GM12878 (cell line): ENCODE data around the gene LBR. TPM values are rescaled to one million over a fixed set of nuclear protein-coding genes. Genes with fewer than 3 reads are reported as not detected.

ENCODE experiments used
- ATAC-seq: fragments of 200-7000 bp; cut with Tn5 transposase; 3 replicates; pipeline ENCODE4 v1.9.1; 2020; ENCODE audit warnings: mild to moderate bottlenecking, moderate library complexity
- BruUV-seq: library from RNA; stranded (reverse); fragments of 400-500 nt; replicated peaks from 2 replicates; lab custom pipeline; 2021; lab: Mats Ljungman, UMichigan
- CTCF ChIA-PET: fragments of 300-600 bp; sonication (Branson Sonifier 250); formaldehyde crosslinking; extraction: SDS; loops from one replicate; lab custom pipeline; 2021; ENCODE audit warnings: inconsistent platforms; lab: Yijun Ruan, JAX
- POLR2A ChIA-PET: fragments of 350-600 bp; formaldehyde crosslinking; extraction: SDS; loops from one replicate; lab custom pipeline; 2021; ENCODE audit warnings: inconsistent platforms; lab: Charles Lee
- RAD21 ChIA-PET: fragments of 300-600 bp; sonication (Branson Sonifier 250); formaldehyde crosslinking; loops from one replicate; lab custom pipeline; 2023; ENCODE audit warnings: antibody characterized with exemption; ENCODE audit not compliant: unreplicated experiment; lab: Charles Lee
- SMC1A ChIA-PET: fragments of 300-600 bp; sonication (Branson Sonifier 250); formaldehyde crosslinking; loops from one replicate; lab custom pipeline; 2023; ENCODE audit not compliant: unreplicated experiment, uncharacterized antibody; lab: Charles Lee
- DNase-seq: peaks from one replicate; pipeline ENCODE4 v3.0.0-alpha.2; 2011; ENCODE audit warnings: low read depth, low spot score
- FAIRE-seq: peaks from 3 replicates; lab custom pipeline; 2011; peaks lifted over from hg19 to GRCh38; lab: Jason Lieb, UNC
- H2AFZ ChIP-seq: 2 replicates; pipeline ENCODE4 v1.6.0; 2011; ENCODE audit warnings: low read depth, low read length, control low read depth; ENCODE audit not compliant: control insufficient read depth
- H3K27ac ChIP-seq: 2 replicates; pipeline ENCODE4 v1.5.1; 2011; ENCODE audit warnings: control low read depth; ENCODE audit not compliant: control insufficient read depth, insufficient read depth
- H3K27me3 ChIP-seq, 2 experiments: replicated peaks in 1 of 2; 2 replicates each; pipeline versions ENCODE4 v1.6.0 to v1.6.1; 2011; ENCODE audit warnings: low read length in 1 of 2; ENCODE audit not compliant: control insufficient read depth in 2 of 2, insufficient read depth in 2 of 2
- H3K36me3 ChIP-seq, 2 experiments: 2 replicates each; pipeline ENCODE4 v1.5.1; 2011; ENCODE audit warnings: low read length in 1 of 2; ENCODE audit not compliant: control insufficient read depth in 2 of 2, insufficient read depth in 2 of 2
- H3K4me1 ChIP-seq: 2 replicates; pipeline ENCODE4 v1.6.1; 2011; ENCODE audit warnings: mild to moderate bottlenecking, low read length, moderate library complexity, mixed read lengths; ENCODE audit not compliant: control insufficient read depth, insufficient read depth
- H3K4me2 ChIP-seq: 2 replicates; pipeline ENCODE4 v1.6.0; 2011; ENCODE audit warnings: control low read depth; ENCODE audit not compliant: control insufficient read depth, insufficient read depth
- H3K4me3 ChIP-seq: fragments of 200-600 bp; sonication (generic); 2 replicates; pipeline ENCODE4 v1.5.1; 2016
- H3K79me2 ChIP-seq: 2 replicates; pipeline ENCODE4 v1.6.0; 2011; ENCODE audit warnings: low read length; ENCODE audit not compliant: control insufficient read depth, insufficient read depth
- H3K9ac ChIP-seq: 2 replicates; pipeline ENCODE4 v1.8.0; 2011; ENCODE audit warnings: low read length, control low read depth, mixed read lengths; ENCODE audit not compliant: control insufficient read depth, insufficient read depth
- H3K9me3 ChIP-seq: replicated peaks from 3 replicates; pipeline ENCODE4 v1.5.1; 2011; ENCODE audit warnings: mild to moderate bottlenecking, low read length; ENCODE audit not compliant: control insufficient read depth, insufficient read depth
- H4K20me1 ChIP-seq: 2 replicates; pipeline ENCODE4 v1.6.0; 2011; ENCODE audit not compliant: control insufficient read depth, insufficient read depth
- HDAC6 ChIP-seq: fragments of 200-600 bp; sonication (generic); IDR thresholded peaks from one replicate; pipeline ENCODE4 v1.8.0; 2017; ENCODE audit warnings: antibody characterized with exemption; ENCODE audit not compliant: unreplicated experiment
- IRF4 ChIP-seq: IDR thresholded peaks from 2 replicates; pipeline ENCODE4 v1.6.1; 2011; ENCODE audit warnings: low read depth, low read length
- NR2C2 ChIP-seq: IDR thresholded peaks from 2 replicates; pipeline ENCODE4 v1.6.1; 2011; ENCODE audit warnings: borderline replicate concordance, low read depth; ENCODE audit not compliant: control insufficient read depth, insufficient read length
- POLR2AphosphoS2 ChIP-seq: IDR thresholded peaks from 2 replicates; pipeline ENCODE4 v1.6.1; 2011; ENCODE audit warnings: low read depth, mild to moderate bottlenecking, low read length, improper control_type of control experiment, moderate library complexity
- POU2F2 ChIP-seq: IDR thresholded peaks from 3 replicates; pipeline ENCODE4 v1.6.1; 2011; ENCODE audit warnings: low read depth, mild to moderate bottlenecking, low read length, borderline replicate concordance
- RFX5 ChIP-seq: IDR thresholded peaks from 2 replicates; pipeline ENCODE4 v1.6.1; 2011; ENCODE audit warnings: low read depth, low read length, improper control_type of control experiment
- SMAD1 ChIP-seq: fragments of 450-650 bp; IDR thresholded peaks from 2 replicates; pipeline ENCODE4 v1.6.1; 2018; ENCODE audit warnings: mild to moderate bottlenecking, low read depth; ENCODE audit not compliant: partially characterized antibody
- TCF7 ChIP-seq: IDR thresholded peaks from 2 replicates; pipeline ENCODE4 v1.6.1; 2014; ENCODE audit warnings: antibody characterized with exemption, borderline replicate concordance
- WGBS: methylation state at CpG from one replicate; pipeline ENCODE4 v1.1.6; 2016; ENCODE audit warnings: low lambda C conversion rate; ENCODE audit not compliant: insufficient replicate concordance, insufficient coverage; ENCODE audit errors: missing lambda C conversion rate; 5-methylcytosine and 5-hydroxymethylcytosine counted together
- in situ Hi-C: fragments of 300-500 bp; cut with MboI; formaldehyde crosslinking; loops from 9 replicates; pipeline ENCODE4 v1.14.3; 2018; ENCODE audit warnings: mixed read lengths
- intact Hi-C: fragments of 100-400 bp; cut with micrococcal nuclease; formaldehyde crosslinking; loops from one replicate; pipeline ENCODE4 v1.14.2; 2022; ENCODE audit not compliant: unreplicated experiment
- polyA plus RNA-seq, 11 experiments: library from polyadenylated mRNA; depleted of rRNA in 4 of 11; unstranded in 6 of 11; stranded (reverse) in 5 of 11; fragments of >200 nt; fragmentation: Nextera tagmentation in 4 of 11; fragmentation: Illumina TruSeq in 1 of 11; extraction: Ambion mirVana in 4 of 11; extraction: Trizol in 1 of 11; gene quantifications; 1 replicate in 1 of 11; 2 replicates in 10 of 11; pipeline versions ENCODE4 v1.2.1 to v1.2.3, GENCODE V29; 2011 to 2016; ENCODE audit warnings: inconsistent platforms in 2 of 11, missing spikeins in 2 of 11, low read depth in 1 of 11
- total RNA-seq, 4 experiments: library from RNA; depleted of rRNA in 3 of 4; stranded (reverse); fragments of >200 nt in 3 of 4; fragmentation: Illumina TruSeq in 1 of 4; extraction: Trizol in 1 of 4; gene quantifications; 2 replicates each; pipeline versions ENCODE4 v1.2.1 to v1.2.3, GENCODE V29; 2013 to 2021
- TF ChIP-seq, protein P1 (sequence below): IDR thresholded peaks from 2 replicates; pipeline ENCODE4 v1.6.1; 2012; ENCODE audit warnings: low read depth, low read length, improper control_type of control experiment

LBR gene
- total and polyA plus RNA-seq, 10 of the 15 experiments (the other 5 are each of a cell fraction or from before 2014, with no cell fraction given) = 81.8 to 178 (median 114) TPM

GRCh38 chr1:225462429-225462713 is 34.5 kb upstream of the LBR start (continued):
- TF ChIP-seq HDAC6 = no peak
- TF ChIP-seq RFX5 = no peak

DNA sequence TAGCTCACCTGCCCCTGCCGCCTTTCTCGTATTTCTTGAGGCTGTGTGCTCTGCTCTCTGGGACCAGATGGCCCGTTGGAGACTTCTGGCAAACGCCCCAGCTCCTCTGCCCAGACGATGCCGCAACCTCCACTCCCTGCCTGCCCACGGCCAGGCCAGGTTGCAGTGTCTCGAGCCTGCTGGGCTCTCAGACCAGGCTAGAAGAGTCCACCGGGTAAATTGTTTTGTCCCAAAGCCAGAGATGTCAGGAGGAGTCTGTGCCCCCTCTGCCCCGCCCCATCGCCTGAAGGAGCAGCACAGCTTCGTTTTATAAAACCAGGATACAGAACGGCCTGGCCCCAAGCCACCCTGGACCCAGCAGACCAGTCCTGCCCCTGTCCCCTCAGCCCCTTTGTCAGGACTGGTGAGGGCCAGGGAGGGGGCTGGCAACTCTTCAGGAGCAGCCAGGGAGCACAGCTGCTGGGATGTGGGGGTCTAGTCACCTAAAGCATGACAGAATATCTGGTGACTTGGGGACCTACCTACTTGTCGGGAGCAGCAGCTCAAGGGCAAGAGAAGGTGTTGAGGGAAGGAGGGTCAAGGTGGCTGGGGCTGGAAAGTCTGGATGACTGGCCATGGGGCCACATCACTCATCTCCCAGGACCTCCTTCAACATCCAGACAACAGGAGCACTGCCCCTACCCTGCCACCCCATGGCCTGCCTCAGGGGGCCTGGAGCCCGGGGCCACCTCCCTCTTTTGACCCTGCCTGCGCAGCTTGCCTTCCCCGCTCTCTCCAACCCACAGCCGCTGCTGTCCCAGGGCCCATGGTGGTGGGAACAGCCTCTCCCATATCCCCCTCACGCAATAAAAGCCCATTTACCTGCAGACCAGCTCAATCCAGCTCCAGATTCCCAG is 33.9 kb upstream of the LBR start:
- RAD21 ChIA-PET = interaction anchor here (1.1 kb wide), 1 partner anchor 20 kb away, joined by 3 read pairs; no protein-coding TSS in a partner anchor
- Histone ChIP-seq H3K36me3 (no peaks in the 10 kb centered on the region), H3K79me2 (no peaks in the 10 kb centered on the region), H4K20me1 (no peaks in the 10 kb centered on the region), H3K4me2 (no peak overlapping the region), H3K4me1 (peaks cover 2% of the 10 kb centered on the region; the same call in 1 of the 2 replicates), H3K27ac (no peak overlapping the region), H3K4me3 (no peak overlapping the region), H2AFZ (no peak overlapping the region), H3K27me3 (no peaks in the 10 kb centered on the region), H3K9me3 (no peaks in the 10 kb centered on the region), H3K9ac (no peak overlapping the region)
- SMC1A ChIA-PET = no interaction called here
- TF ChIP-seq IRF4 (no peak), SMAD1 (no peak), POU2F2 (no peak), NR2C2 (no peak), POLR2AphosphoS2 (no peak), TCF7 (no peak)
- TF ChIP-seq, protein P1, sequence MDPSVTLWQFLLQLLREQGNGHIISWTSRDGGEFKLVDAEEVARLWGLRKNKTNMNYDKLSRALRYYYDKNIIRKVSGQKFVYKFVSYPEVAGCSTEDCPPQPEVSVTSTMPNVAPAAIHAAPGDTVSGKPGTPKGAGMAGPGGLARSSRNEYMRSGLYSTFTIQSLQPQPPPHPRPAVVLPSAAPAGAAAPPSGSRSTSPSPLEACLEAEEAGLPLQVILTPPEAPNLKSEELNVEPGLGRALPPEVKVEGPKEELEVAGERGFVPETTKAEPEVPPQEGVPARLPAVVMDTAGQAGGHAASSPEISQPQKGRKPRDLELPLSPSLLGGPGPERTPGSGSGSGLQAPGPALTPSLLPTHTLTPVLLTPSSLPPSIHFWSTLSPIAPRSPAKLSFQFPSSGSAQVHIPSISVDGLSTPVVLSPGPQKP = no peak
- ATAC-seq (no peak), DNase-seq (no peak), FAIRE-seq (no peak)
- WGBS = 55% methylated on average over 19 of the region's 19 CpGs
- no TSS peak for BruUV-seq
- POLR2A ChIA-PET = no interaction called here
- intact Hi-C loops = no loop called here
- CTCF ChIA-PET = interaction anchor here (0.6 to 1.7 kb wide), 3 partner anchors 20 to 393 kb away, joined by 3 to 6 read pairs (median 4); no protein-coding TSS in a partner anchor
- in situ Hi-C loops = no loop called here
